ENCODE data around the gene ZNF428.

DNA sequence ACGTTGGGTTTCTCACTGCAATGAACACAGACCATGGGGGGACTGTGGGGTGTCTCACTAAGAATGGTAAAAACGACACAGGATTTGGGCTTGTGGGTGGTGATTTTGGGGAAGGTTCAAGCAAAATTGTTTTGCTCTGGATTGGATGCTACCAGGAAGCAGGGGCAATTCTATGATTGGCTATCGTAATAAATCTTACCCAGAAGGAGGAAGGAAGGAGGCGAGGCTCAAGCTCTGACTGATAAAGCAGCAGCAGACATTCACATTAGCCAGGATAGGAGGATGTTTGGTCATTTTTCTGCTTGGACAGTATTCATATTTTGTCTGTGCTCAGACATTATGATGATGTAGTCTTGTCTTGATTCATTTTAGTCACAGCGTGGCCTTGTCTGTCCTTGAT is 21.6 kb downstream of the ZNF428 start:
- TF ChIP-seq, protein P1, sequence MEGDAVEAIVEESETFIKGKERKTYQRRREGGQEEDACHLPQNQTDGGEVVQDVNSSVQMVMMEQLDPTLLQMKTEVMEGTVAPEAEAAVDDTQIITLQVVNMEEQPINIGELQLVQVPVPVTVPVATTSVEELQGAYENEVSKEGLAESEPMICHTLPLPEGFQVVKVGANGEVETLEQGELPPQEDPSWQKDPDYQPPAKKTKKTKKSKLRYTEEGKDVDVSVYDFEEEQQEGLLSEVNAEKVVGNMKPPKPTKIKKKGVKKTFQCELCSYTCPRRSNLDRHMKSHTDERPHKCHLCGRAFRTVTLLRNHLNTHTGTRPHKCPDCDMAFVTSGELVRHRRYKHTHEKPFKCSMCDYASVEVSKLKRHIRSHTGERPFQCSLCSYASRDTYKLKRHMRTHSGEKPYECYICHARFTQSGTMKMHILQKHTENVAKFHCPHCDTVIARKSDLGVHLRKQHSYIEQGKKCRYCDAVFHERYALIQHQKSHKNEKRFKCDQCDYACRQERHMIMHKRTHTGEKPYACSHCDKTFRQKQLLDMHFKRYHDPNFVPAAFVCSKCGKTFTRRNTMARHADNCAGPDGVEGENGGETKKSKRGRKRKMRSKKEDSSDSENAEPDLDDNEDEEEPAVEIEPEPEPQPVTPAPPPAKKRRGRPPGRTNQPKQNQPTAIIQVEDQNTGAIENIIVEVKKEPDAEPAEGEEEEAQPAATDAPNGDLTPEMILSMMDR (IDR thresholded peaks at IDR 0.05; ENCODE audit: low read depth, low read length, poor library complexity, severe bottlenecking): no peak
- TF ChIP-seq EZH2phosphoT487 (IDR thresholded peaks at IDR 0.05; ENCODE audit: borderline replicate concordance, low read length): no peak
